Eye (tissue), 1 donor: ENCODE measurements around the gene FASTK.
A peak's percentile ranks its signal among the peaks of the same experiment; 100 is the strongest.

Source experiments
- DNase-seq: peaks from one replicate; pipeline ENCODE4 v3.0.0-alpha.2; 2015

The FASTK gene

DNA sequence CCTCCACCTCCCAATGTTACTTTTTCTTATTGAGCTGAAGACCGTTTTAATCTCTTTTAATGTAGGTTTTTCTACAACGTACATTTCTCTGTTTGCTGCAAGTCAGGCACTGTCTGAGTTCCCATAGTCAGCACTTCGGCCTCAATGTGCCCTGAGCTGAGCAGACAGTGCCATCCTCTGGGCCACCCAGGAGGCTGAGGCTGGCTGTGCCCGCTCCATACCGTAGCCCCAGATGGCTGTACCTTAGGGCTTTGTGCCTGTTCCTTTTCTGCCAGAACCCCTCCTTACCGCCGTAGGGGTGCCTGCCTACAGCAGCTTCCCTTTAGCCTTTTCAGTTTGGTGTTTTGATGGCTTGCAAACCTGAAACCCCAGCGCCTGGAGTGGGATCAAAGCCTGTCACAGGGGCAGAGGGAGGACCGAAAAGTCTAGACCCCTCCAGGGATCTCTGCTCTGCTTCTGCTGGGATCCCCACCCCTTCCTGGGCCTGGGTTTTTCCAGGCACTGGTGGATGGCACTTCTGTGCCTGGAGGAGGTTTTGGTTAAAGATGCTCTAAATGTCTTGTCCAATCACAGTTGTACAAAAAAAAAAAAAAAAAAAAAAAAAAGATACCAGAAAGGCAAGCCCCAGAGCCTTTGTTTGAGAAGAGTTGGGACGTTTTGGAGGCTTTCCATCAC, 14.7 kb upstream of the FASTK start:
- no peak for DNase-seq

DNA sequence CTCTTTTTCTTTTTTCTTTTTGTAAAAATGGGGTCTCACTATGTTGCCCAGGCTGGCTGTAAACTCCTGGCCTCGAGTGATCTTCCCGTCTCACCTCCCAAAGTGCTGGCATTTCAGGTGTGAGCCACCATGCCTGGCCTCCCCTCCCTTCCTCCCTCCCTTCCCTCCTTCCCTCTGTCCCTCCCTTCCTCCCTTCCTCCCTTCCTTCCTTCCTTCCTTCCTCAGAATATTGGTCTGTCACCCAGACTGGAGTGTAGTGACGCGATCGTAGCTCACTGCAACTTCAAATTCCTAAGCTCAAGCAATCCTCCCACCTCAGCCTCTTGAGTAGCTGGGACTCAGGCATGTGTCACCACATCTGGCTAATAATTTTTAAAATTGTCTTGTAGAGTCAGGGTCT, 14.1 kb upstream of the FASTK start:
- no peak for DNase-seq

DNA sequence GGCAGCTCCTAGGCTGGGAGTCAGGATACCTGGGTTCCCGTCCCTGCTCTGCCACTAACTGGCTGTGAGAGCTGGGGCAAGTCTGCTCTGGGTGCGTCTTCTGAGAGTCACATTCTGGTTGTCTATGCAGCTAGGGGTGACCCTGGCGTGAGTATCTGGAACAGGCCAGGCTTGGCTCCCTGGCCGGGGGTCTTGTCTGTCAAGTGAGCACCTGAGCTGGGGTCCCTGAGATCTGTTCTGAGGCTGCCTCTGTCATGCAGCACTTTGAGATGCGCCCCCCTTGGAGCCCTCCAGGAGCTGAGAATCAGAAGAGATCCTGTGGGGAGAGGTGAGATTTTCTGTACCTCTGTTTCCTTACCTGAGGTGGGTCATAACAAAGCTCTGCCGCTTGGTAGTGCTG, 13.1 kb upstream of the FASTK start:
- DNase-seq = no peak

DNA sequence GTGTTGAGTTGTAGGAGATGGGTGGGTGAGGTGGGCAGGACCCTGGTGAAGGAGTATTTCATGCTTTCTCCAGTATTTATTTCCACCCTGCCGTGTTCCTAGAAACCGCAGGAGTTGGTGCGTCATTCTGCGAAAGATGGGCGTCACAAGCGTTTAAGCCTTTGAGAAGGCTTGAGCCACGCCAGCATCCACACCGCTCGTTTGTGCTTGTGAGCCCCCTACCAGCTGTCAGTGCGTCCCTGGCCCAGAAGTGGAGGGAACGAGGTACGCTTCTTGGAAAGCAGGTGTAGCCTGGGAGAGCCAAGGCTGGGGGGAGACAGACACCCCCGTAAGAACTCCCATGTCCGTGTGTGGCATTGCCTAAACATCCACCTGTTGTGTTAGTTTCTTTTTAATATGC, 11.4 kb upstream of the FASTK start:
- no peak for DNase-seq

DNA sequence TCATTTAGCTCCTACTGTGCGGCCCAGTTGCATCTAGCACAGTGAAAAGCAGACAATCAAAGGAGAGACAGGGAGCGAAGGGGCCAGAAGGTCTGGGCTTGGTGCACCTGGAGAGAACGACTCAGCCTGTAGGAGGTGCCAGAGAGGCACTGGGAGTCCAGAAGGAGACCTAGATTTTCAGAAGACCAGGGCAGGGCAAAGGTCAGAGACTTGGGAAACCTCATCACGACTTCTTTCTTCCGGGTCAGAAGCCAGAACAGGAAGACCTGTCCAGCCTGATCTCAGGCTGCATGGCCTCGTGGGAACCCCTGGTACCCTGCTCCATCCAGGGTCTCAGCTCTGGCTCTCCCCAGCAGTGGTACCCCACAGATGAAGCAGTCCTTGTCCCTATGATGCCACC, 10.8 kb upstream of the FASTK start:
- DNase-seq = no peak

DNA sequence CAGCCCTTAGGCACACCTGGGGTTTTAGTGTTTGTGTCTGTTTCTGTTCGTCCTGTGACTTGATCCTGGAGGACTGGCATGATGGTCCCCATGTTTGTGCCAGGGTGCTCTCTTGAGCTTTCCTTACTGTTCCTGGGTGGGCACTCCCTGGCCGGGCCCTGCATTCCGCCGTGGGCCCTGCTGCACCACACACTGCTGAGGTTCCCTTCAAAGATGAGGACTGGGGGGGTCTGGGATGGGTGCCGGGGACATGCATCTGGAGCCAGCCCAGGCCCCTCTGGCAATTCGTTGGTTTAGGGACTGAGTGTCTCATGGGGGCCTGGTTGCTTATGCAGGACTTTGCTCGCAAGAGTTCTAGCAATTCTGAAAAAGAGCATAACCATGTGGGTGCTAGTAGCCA, 10.4 kb upstream of the FASTK start:
- no peak for DNase-seq

DNA sequence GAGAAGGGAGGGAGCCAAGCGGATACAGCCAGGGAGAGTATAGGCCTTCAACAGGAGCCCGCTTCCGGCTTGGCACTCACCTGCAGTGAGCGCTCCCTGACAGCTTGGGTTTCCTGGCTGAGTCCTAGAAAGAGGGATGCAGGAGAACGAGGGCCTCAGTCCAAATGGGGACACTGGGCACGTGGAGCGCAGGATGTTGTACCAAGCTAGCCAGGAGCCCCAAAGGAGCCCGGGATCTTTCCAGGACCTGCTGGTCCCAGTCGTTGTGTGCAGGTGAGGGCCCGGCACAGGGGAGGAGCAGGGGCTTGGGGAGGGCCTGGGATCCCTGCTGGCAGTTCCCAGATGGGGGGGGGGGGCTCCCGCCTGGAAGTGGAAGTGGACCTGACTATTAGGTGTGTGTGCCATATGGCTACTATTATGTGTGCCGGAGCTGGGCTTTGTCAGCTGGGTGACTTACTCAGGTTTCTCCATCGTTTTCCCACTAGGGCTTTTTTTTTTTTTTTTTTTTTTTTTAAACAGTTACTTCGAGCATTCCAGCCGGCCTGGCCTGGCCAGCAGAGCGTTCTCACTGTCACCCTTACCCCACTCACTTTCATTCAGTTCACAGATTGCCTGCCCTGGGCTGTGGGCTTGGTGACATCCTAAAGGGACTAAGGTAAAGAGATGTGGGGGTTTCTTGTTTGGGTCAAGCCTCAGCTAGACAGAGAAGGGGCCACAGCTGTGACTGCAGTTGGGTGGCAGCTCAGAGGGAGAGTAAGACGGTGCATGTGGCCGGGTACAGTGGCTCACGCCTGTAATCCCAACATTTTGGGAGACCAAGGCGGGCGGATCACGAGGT, 9.5 kb upstream of the FASTK start:
- no peak for DNase-seq

DNA sequence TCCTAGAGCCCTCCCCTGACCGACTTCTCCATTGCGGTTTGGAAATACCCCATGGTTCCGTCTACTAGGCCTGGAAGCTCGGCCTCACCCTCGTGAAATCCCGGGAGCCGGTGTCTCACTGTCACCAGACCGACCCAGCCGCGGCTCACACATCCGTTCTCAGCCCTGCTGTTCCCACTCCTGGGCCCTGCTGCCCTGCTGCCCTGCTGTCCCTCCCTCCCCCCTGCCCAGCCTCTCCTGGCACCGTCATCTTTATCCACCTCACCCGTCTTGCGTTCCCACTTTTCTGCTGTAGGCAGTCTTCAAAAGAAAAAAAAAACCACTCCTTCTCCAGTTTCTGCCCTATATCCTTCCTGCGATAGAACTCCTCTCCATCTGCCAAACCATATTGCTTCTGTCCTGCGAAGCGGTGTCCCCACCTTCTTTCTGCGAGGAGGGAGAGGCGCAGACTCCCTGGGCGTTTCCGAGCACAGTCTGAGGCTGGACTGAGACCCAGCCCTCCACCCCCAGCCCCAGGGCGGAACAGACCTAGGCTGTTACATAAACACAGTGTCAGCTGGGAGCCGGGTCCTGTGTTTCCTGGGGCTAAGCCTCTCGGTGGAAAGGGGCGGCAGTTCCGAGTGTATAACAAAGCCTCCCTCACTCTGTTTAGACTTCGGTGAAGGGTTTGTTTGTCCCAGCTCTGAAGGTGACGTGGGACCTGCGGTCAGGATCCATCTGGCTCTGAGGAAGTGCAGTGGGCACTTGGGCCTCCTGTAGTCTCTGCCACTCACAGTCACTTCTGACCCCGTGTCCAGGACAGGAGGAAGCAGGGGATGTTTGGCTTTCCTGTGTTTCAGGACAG, 8.5 kb upstream of the FASTK start:
- peak; percentile 80 for DNase-seq

DNA sequence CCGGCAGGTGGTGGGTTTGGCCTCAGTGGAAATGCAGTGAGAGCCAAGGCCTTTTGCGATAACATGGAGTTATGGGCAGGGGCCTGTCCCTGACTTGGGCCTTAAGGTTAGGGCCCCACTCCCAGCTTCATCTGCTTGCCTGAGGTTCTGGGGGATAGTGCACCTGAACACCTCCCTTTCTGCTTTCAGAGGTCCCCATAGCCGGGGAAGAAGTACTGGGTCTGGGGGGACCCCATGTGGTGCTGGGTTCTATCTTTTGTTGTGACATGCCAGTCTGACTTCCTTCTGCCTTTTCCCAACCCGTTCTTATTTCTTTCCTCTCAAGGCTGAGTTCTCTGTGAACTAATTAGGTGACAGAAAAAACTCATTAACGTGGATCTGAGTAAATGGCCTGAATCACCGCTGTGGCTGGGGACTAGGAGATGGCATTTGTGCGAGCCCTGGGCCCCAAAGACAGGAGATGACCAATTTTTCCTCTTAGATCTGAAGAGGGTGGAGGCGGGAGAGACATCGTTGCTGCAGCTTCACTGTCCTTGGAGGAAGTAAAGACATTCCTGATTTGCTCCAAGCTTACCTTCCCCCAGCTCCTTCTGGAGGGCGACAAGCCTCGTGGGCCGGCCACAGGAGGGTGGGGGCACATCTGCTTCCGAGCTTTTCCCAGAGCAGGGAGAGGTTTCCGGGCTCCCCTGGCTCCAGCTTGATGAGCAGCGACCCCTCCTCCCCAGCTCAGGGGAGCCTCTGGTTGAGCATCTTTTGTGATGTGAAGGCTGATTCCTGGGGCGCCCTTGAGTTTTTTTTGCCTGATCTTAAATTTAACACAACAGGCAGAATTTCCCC, 7.6 kb upstream of the FASTK start:
- peak; percentile 59 for DNase-seq

DNA sequence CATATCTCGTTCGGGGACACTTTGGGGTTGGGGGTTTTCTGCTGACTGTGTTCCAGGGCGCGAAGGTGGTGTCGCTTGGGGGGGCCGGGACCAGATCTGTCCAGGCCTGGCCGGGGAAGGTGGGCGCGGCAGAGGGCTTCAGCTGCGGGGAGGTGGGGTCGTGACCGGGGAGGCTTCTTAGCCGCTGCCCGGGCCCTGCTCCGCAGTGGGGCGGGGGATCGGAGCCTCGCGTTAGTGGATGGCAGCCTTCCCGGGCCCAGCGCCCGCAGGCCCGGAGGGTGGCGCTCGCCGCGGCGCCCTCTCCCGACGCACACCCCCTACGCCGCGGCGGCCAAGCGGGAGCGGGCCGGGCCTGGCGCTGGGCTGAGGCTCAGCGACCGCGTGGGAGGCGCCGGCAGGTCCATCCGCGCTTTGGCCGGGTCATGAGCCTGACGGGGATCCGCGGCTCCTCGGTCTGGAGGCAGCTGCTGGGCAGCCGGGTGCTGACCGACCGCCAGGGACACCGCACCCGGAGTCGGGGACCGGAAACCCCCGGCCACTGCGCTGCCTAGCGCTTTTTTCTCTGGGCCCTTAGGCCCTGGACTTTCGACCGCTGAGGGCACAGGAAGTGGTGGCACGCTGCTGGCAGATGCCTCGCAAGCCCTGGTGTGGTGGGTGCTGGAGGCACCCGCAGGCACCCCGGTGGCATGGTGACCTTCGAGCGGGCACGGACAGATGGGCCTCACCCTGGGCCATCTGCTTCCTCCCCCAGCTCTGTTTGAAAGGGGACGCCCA, 6.8 kb upstream of the FASTK start:
- DNase-seq = peak; percentile 80

DNA sequence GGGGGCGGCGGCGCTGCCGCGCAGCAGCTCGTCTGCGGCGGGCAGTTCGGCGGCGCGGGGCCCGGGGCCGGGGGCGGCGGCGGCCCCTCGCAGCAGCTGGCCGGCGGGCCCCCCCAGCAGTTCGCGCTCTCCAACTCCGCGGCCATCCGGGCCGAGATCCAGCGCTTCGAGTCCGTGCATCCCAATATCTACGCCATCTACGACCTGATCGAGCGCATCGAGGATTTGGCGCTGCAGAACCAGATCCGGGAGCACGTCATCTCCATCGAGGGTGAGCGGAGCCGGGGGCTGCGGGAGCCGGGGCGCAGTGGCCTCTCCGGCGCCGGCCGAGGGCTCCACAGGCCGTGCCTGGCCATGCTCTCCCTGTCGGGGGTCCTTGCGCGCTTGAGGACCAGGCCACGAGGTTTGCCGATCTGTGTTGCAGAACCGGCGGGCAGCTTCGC, 6.2 kb upstream of the FASTK start:
- DNase-seq = no peak

DNA sequence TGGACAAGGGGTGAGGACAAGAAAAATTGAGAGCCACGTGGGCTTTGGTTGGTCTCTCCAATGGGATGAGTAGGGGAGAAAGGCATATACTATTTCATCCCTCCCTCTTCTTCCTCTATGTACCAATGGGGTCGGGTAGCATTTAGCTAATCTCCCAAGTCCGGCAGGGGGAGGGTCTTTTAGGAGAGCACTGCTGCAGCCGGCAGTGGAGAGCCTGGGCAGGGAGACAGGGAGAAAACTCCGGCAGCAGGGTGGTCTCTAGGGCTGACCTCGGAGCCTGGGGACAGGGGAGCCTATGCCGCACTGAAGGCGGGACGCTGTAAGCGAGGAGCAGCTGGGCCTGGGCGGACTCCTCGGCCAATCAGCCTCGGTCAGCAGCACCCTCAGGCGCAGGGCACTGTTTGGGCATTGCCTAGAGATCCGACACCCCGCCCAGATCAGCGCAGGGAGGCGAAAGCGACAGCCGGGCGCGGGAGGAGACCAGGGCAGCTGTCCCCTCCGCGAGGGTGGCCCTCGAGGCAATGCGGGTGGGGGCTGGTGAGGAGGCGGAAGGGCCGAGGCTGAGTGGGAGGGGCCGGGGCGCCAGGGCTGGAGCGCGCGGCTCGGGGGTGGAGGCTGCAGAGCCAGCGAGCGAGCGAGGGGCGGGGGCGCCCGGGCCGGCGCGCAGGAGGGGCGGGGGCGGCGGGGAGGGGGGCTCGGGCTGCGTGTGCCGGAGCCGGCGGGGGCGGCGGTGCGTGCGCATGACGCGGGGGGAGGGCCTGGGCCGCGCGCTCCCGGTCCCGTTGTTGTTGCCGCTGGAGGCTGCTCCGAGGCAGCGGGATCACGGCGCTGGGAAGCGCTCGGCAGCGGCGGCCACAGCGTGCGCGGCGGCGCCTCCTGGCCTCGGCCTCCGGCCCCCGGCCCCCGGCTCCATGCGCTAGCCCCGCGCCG, 5.3 kb upstream of the FASTK start, which contains the start of gene AGAP3:
TSS of gene AGAP3 (plus strand) at position 785 of the 930 bp plus-strand sequence. CDS start 267 bp downstream, outside the sequence.
- peak; percentile 93 for DNase-seq

DNA sequence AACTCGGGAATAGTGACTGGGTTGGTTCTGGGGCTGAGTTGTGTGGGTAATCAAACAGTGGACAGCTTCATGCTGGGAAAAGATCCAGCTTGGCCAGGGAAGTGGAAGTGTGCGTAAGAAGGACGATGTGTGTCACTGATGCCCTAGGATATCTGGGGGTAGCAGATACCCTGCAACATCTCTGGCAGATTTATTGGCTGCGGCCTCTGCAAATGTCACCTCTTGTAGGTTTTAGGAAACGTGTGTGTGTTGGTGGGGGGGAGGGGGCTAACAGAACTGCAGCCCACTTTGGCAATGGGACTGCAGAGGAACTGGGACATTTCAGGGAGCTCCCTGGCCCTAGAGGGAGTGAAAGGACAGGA, 4.7 kb upstream of the FASTK start:
- DNase-seq = no peak

DNA sequence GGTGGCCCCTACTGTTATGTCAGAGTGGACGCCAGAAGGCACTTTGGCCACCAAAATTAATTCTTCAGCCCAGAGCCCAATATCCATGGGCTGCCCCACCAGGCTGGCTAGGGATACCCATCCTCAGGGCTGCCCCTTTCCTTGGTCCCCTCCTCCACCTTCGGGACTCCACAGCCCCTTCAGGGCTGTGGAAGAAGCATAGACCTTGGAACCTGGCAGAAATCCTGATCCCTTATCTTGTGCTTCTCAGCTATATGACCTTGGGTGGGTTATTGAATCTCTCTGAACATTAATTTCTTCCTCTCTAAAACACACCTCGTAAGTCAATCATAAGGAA, 3.2 kb upstream of the FASTK start:
- peak; percentile 26 for DNase-seq

DNA sequence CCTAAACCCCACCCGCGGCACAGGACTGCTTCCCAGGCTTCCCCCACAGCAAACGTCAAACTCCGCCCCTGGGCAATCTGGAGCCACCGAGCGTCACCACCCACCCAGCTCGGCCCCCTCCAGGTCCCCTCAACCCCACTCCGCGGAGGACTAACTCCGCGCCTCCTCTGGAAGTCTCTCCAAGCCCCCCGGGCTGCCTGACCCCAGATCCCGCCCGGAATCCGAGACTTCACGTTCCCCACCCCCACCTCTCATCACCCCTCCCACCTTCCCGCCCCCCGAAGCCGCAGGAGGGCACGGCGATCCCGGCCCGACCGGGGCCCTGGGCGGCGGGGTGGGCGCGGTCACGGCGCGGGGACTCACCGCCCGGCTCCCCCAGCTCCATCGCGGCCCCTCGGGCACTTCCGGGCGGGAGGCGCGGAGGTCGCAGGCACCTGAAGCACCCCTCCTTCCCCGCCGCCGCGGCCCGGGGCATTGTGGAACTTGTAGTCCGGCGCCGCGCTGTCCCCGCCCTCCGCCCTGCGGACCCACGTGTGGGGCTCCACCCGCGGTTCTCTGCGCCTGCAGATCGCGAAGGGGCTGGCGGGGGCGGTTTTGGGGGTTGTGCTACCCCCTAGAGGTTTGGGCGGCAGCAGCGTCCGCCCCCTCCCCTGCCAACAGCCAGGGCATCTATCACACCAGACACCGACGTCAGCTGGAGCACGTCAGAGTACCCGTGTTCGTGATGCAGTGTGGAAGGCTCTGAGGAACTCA, 2.6 kb upstream of the FASTK start, which contains the start of gene TMUB1:
TSS of gene TMUB1 (minus strand) at position 423 of the 753 bp plus-strand sequence. CDS start 930 bp downstream, outside the sequence.
- DNase-seq = peak; percentile 85

DNA sequence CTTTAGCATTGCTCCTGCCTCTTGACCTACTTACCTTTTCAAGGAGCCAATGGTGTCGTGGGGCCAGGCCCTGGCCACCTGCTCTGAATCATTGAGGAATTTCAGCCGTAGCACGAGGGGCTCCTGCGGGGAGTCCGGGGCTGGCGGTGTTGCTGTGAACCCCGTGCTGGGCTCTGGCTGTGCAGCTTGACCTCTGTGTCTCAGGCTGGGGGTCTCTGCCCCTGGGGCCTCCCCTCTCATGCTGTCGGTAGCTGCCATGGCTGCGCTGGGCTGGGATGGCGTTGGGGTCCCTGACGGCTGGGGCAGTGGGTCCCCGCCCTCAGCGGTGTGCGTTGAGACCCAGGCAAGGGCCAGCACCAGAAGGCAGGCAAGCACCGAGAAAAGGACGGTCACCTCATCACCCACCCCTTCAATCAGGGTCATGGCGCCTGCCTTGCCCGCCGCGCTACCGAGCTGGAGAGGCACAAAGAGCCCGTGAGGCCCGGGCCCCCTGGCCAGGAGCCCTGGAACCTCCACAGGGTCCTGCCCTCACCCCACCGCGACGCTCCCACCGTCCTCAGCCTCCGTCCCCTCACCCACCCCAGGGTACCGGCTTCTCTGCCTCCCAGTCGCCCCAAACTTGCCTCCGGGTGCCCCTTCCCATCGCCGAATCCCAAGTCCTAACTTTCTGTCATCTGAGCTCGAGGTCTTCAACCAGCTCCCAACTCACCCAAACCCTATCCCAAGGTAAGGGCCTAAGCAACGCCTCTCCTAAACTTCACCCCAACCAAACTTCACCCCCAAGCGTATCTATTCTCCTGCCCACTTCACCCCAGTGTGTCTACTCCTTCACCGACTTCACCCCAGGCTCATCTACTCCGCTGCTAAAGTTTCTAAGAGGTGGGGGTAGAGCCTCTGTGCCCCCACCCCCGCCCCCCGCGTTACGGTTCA, 1.8 kb upstream of the FASTK start:
- no peak for DNase-seq

DNA sequence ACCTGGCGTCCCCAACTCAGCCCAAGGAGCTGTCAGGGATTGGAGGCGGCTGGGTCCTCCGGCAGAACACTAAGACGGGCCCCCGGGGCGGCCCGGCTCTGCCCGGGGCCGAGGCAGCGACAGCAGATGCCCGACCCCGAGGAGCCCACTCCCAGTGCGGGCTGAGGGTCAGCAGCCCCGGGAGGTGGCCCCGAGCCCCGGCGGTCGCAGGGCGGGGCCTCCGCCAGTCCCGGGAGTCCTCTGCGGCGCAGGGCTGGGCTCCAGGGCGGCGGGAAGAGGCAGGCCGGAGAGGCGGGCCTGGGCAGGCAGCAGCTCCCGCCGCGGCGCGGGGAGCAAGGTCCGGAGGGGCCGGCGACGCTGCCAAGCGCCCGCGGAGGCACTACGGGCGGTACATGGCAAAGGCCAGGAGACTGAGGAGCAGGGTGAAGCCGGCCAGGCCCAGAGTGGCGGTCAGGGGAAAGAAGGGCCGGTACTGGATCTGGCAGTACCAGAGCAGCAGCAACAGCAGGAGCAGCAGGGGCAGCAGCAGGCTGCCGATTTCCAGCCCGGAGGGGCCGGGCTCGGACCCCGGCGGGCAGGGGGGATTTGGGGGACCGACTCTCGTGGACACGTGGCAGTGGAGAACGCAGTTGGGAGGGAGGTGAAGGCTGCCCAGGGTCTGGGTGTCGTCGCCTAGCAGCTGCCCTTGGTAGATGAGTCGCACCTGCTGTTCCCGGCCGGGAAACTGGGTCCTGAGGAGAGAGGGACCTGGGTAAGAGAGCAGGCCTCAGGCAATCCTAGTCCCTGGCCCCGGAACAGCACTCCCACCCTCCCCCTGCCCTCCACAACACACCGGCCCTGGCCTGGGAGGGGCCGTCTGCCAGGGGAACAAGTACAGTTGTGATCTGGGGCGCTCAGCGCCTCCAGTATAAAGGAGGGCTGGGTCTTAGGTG, 827 bp upstream of the FASTK start:
- peak; percentile 45 for DNase-seq
